Endothelial cell of umbilical vein (primary cell): ENCODE results near the gene PHAF1. TPM values are rescaled to one million over a fixed set of nuclear protein-coding genes. Genes with fewer than 3 reads are reported as not detected.
A peak's percentile ranks its signal among the peaks of the same experiment; 100 is the strongest.

Source experiments
- BruUV-seq: library from RNA; stranded (reverse); fragments of 400-500 nt; replicated peaks from 2 replicates; lab custom pipeline; 2021; lab: Mats Ljungman, UMichigan
- CTCF ChIA-PET: fragments of 300-600, 350-600 bp; sonication (Branson Sonifier 250); formaldehyde crosslinking; loops from one replicate; lab custom pipeline; 2021; ENCODE audit warnings: antibody characterized with exemption, inconsistent platforms; lab: Charles Lee
- POLR2A ChIA-PET: fragments of 300-600, 350-600 bp; sonication (Branson Sonifier 250); formaldehyde crosslinking; loops from one replicate; lab custom pipeline; 2021; ENCODE audit warnings: antibody characterized with exemption, inconsistent platforms; lab: Charles Lee
- DNase-seq: peaks from one replicate; pipeline ENCODE4 v3.0.0-alpha.2; 2011; ENCODE audit warnings: low read depth, low spot score
- FAIRE-seq: peaks from 2 replicates; lab custom pipeline; 2011; peaks lifted over from hg19 to GRCh38; lab: Jason Lieb, UNC
- H2AFZ ChIP-seq: 2 replicates; pipeline ENCODE4 v1.6.0; 2012; ENCODE audit warnings: low read depth, low read length, control low read depth, inconsistent platforms
- H3K27ac ChIP-seq: 2 replicates; pipeline ENCODE4 v1.5.1; 2011; ENCODE audit warnings: low read depth, mild to moderate bottlenecking, control low read depth, low read length, moderate library complexity; ENCODE audit not compliant: insufficient read depth
- H3K27me3 ChIP-seq, 2 experiments: 2 replicates each; pipeline versions ENCODE4 v1.6.0 to v1.6.1; 2011; ENCODE audit warnings: low read length in 2 of 2, mixed read lengths in 1 of 2; ENCODE audit not compliant: control insufficient read depth in 2 of 2, insufficient read depth in 2 of 2
- H3K36me3 ChIP-seq, 2 experiments: 2 replicates in 1 of 2; 3 replicates in 1 of 2; pipeline ENCODE4 v1.5.1; 2011; ENCODE audit warnings: low read length in 2 of 2, mild to moderate bottlenecking in 1 of 2, moderate library complexity in 1 of 2; ENCODE audit not compliant: control insufficient read depth in 2 of 2, insufficient read depth in 2 of 2; ENCODE audit errors: extremely low read depth in 1 of 2
- H3K4me1 ChIP-seq: 3 replicates; pipeline ENCODE4 v1.5.1; 2011; ENCODE audit warnings: mild to moderate bottlenecking, low read length; ENCODE audit not compliant: control insufficient read depth, insufficient read depth; ENCODE audit errors: extremely low read depth
- H3K4me2 ChIP-seq: 2 replicates; pipeline ENCODE4 v1.6.1; 2011; ENCODE audit warnings: low read length, control low read depth, mixed read lengths; ENCODE audit not compliant: insufficient read depth
- H3K4me3 ChIP-seq, 3 experiments: fragments of 200-600 bp in 1 of 3; sonication (generic), shearing (Covaris generic) in 1 of 3; replicated peaks in 1 of 3; 2 replicates each; pipeline ENCODE4 v1.5.1; 2011 to 2016; ENCODE audit warnings: control low read depth in 3 of 3, low read length in 3 of 3, mild to moderate bottlenecking in 2 of 3, inconsistent platforms in 1 of 3, low read depth in 1 of 3, moderate library complexity in 1 of 3; ENCODE audit not compliant: insufficient read depth in 1 of 3
- H3K79me2 ChIP-seq: 2 replicates; pipeline ENCODE4 v1.6.0; 2012; ENCODE audit warnings: low read length, inconsistent platforms; ENCODE audit not compliant: control insufficient read depth, insufficient read depth
- H3K9ac ChIP-seq: replicated peaks from 2 replicates; pipeline ENCODE3; 2011; ENCODE audit warnings: low read length, control low read depth; ENCODE audit not compliant: insufficient read depth; ENCODE audit errors: extremely low read depth
- H3K9me1 ChIP-seq: replicated peaks from 3 replicates; pipeline ENCODE4 v1.6.0; 2011; ENCODE audit warnings: mild to moderate bottlenecking, low read length; ENCODE audit not compliant: control insufficient read depth, insufficient read depth; ENCODE audit errors: extremely low read depth
- H3K9me3 ChIP-seq: replicated peaks from 2 replicates; pipeline ENCODE4 v1.5.1; 2012; ENCODE audit warnings: low read length, inconsistent platforms; ENCODE audit not compliant: control insufficient read depth, insufficient read depth
- H4K20me1 ChIP-seq: replicated peaks from 2 replicates; pipeline ENCODE3; 2011; ENCODE audit warnings: mild to moderate bottlenecking, low read length; ENCODE audit not compliant: control insufficient read depth, insufficient read depth; ENCODE audit errors: extremely low read depth
- CTCF ChIP-seq, 2 donors: IDR thresholded peaks; 1 replicate in 1 of 2; 2 replicates in 1 of 2; pipeline ENCODE4 v1.5.1; 2011; ENCODE audit warnings: low read length in 2 of 2, mild to moderate bottlenecking in 2 of 2, moderate library complexity in 2 of 2, control low read depth in 1 of 2, inconsistent platforms in 1 of 2, low read depth in 1 of 2; ENCODE audit not compliant: insufficient read depth in 1 of 2; ENCODE audit errors: extremely low read depth in 1 of 2
- EZH2 ChIP-seq: IDR thresholded peaks from 2 replicates; pipeline ENCODE4 v1.6.1; 2012; ENCODE audit warnings: borderline replicate concordance, low read depth, mild to moderate bottlenecking, moderate library complexity, low read length, inconsistent platforms; ENCODE audit not compliant: severe bottlenecking
- MAX ChIP-seq: IDR thresholded peaks from 2 replicates; pipeline ENCODE4 v1.6.1; 2011; ENCODE audit not compliant: insufficient read depth, insufficient read length
- POLR2A ChIP-seq: IDR thresholded peaks from 2 replicates; pipeline ENCODE4 v1.6.1; 2012; ENCODE audit warnings: low read depth, mild to moderate bottlenecking, control low read depth, low read length
- POLR2AphosphoS5 ChIP-seq: IDR thresholded peaks from 2 replicates; pipeline ENCODE4 v1.6.1; 2012; ENCODE audit warnings: low read depth, mild to moderate bottlenecking, control low read depth, low read length, moderate library complexity; ENCODE audit not compliant: insufficient read depth
- dilution Hi-C: fragments of 300-500 bp; cut with MboI; formaldehyde crosslinking; loops from one replicate; pipeline ENCODE4 v1.15.0; 2019; ENCODE audit warnings: low sequenced_read_pairs; ENCODE audit not compliant: extremely low pct_ligation_motif_present
- intact Hi-C: fragments of 100-400 bp; cut with micrococcal nuclease; formaldehyde crosslinking; loops from one replicate; pipeline ENCODE4 v1.10.0; 2022
- polyA plus RNA-seq, 4 experiments: library from polyadenylated mRNA; depleted of rRNA in 3 of 4; stranded (reverse) in 3 of 4; unstranded in 1 of 4; fragments of >200 nt; gene quantifications; 2 replicates each; pipeline versions ENCODE4 v1.2.1 to v1.2.3, GENCODE V29; 2011 to 2012; ENCODE audit warnings: missing spikeins in 1 of 4
- total RNA-seq: library from RNA; stranded (reverse); gene quantifications from 2 replicates; pipeline ENCODE4 v1.2.3, GENCODE V29; 2021

The PHAF1 gene
- total and polyA plus RNA-seq, 2 donors (not counting 3 experiments of a cell fraction or from before 2014, with no cell fraction given) = 18.5 to 21.9 TPM

GRCh38 chr16:67183627-67184452 lies 74.1 kb downstream of the PHAF1 start, which contains the start of gene MATCAP1:
Gene MATCAP1, minus strand, starts transcription at chr16:67183963. Its CDS starts 3,353 bp downstream, at chr16:67180610.
- CTCF ChIA-PET = interaction anchor here (0.7 to 3.5 kb wide), 11 partner anchors 14 to 230 kb away, joined by 3 to 40 read pairs (median 13); partner anchors contain the start of genes FBXL8, NOL3 and TRADD
- POLR2A ChIA-PET = no interaction called here

More at GRCh38 chr16:67183627-67184452, 74.1 kb downstream of the PHAF1 start, which contains the start of gene MATCAP1:
- peak; percentile 97 for FAIRE-seq
- Histone ChIP-seq H3K36me3 (no peaks in the 10 kb centered on the region), H4K20me1 (no peaks in the 10 kb centered on the region), H3K9ac (peak within 1 kb of the TSS; percentile 99), H3K4me3 (peak within 1 kb of the TSS; percentile 75 to 90 (median 88)), H3K27me3 (no peaks in the 10 kb centered on the region), H2AFZ (peak within 1 kb of the TSS; percentile 95), H3K4me1 (peaks cover 33% of the 10 kb centered on the region), H3K9me3 (no peaks in the 10 kb centered on the region), H3K4me2 (peak within 1 kb of the TSS; percentile 96), H3K9me1 (no peaks in the 10 kb centered on the region), H3K27ac (peak within 1 kb of the TSS; percentile 95), H3K79me2 (peaks cover 13% of the 10 kb centered on the region)
- DNase-seq = peak; percentile 98
- intact Hi-C loops (loop anchor here (1.0 kb wide), 3 partner anchors 8 to 166 kb away; partner anchors contain the start of gene E2F4), dilution Hi-C loops (no loop called here)
- peak; percentile 72 for TF ChIP-seq POLR2AphosphoS5
- peak; percentile 70 for TF ChIP-seq POLR2A
- TF ChIP-seq EZH2 = no peak
- TF ChIP-seq CTCF (IDR thresholded peaks at IDR 0.05; ENCODE audit: extremely low read depth in 1 of 2, insufficient read depth in 1 of 2, low read depth in 1 of 2, low read length in 2 of 2) = no peak
- no peak for TF ChIP-seq MAX
- BruUV-seq = TSS peak; percentile 76
